Activated CD8-positive, alpha-beta memory T cell treated with anti-CD3 and anti-CD28 coated beads for 1 hour (primary cell): ENCODE results near the gene IFI6.
"Not testable (repeated sequence)": the region's sequence is repeated elsewhere in the genome, so short reads cannot be mapped to it uniquely, and the experiment has no call there.

ENCODE experiments used
- DNase-seq, 2 donors: peaks; one replicate each; pipeline ENCODE4 v3.0.0-alpha.2; 2020; ENCODE audit warnings: low read depth in 1 of 2; ENCODE audit errors: extremely low read depth in 1 of 2

IFI6 gene

DNA sequence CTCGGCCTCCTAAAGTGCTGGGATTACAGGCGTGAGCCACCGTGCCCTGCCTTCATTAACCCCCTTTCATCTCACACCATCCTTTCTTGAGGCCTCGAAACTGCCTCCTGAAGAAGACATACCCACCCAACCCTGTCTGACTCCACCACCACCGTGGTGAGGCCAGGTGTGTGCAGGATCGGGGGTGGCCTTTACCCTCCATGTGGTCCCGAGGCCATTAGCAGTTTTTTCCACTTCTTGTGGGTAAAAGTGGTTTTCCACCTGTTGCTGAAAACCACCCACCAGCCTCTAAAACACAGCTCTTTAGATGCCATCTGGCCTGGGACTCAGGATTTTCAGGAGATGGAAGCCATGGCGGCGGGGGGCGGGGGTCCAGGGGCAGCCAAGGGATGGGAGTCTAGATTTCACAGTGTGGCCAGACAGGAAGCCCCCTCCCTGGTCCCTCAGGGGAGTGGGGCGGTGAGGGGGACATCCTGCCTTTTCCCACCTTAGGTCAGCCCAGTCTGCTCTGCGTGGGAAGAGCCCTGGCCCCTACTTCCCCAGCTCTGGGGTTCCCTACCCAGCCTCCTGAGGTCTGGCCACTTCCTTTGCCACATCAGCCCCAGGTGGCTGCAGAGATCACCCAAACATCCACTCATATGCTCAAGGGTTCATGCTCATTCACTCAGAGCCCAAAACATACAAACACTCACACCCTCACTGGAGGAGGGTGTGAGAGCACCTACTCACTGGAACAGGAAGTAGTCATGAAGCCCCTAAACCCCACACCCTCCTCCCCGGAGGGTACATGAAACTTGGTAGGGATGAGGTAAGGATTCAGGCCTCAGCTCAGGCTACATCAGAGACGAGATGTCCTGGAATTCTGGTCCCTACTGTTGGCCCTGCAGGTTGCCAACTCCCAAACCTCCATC is 39.4 kb downstream of the IFI6 start:
- peak; percentile 32 to 33 for DNase-seq

DNA sequence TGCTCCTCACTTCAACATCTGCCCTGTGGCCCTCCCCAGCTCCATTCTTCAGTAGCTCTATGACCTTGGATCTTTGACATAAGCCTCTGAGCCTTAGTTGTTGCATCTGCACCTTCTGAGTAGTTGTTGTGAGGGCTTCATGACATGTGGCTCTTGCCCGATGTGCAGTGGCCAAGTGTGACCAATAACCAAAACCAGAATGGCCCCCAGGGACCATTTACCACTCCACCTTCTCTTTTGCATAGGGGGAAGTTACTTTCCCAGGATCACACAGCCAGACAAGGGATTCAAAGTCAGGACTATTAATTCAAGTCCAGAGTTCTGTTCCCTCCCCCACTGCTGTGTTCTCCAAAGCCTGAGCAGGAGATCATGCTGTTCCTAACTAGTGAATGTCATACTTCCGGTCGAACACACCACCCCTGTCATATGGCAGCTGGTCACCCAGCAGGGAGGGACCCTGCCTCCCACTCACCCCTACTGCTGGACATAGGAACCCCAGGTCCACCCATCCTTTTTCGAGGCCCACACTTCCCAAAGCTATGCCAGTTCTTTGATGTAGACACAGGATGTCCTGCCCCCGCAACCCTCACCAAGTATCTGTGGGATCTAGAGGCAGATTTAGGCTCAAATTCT is 41.0 kb downstream of the IFI6 start:
- no peak for DNase-seq

DNA sequence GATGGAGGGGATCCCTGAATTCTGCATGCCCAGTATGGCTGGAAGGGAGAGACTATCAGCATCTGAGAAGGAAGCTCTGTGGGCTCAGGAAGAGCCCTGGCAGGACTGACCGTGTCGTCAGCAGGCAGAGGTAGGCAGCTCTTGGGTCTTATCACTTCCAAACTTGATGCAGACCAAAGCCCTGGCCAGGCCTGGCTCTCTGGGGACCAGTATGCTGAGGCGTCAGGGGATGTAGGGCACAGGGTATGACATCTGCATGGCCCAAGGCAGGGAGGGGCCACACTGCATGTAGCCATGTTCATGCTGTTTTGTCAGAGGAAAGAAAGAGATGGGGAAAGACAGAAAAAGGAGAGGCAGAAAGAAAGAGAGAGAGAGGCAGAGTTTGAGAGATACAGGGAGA is 43.3 kb downstream of the IFI6 start:
- no peak for DNase-seq

DNA sequence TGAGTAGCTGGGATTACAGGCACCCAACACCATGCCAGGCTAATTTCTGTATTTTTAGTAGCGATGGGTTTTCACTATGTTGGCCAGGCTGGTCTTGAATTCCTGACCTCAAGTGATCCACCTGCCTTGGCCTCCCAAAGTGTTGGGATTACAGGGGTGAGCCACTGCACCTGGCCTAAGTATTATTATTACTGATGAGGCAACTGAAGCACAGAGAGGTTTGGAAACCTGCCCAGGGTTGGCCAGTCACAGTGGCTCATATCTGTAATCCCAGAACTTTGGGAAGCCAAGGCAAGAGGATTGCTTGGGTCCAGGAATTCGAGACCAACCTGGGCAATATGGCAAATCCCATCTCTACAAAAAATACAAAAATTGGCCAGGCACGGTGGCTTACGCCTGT is 44.3 kb downstream of the IFI6 start:
- DNase-seq = not testable (repeated sequence)

DNA sequence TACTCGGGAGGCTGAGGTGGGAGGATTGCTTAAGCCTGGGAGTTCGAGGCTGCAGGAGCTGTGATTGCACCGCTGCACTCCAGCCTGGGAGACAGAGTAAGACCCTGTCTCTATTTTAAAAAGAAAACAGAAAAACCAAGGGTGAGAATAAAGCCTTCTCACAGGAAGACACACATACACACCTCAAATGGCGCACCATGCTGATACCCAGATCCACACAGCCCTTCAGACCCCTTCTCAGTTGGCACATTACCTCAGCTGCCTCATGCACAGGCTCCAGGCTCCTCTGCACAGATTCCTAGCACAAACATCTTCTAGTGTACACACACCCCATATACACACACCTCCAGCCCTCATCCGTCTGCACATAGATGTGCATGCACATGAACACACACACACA is 44.9 kb downstream of the IFI6 start:
- no peak for DNase-seq

DNA sequence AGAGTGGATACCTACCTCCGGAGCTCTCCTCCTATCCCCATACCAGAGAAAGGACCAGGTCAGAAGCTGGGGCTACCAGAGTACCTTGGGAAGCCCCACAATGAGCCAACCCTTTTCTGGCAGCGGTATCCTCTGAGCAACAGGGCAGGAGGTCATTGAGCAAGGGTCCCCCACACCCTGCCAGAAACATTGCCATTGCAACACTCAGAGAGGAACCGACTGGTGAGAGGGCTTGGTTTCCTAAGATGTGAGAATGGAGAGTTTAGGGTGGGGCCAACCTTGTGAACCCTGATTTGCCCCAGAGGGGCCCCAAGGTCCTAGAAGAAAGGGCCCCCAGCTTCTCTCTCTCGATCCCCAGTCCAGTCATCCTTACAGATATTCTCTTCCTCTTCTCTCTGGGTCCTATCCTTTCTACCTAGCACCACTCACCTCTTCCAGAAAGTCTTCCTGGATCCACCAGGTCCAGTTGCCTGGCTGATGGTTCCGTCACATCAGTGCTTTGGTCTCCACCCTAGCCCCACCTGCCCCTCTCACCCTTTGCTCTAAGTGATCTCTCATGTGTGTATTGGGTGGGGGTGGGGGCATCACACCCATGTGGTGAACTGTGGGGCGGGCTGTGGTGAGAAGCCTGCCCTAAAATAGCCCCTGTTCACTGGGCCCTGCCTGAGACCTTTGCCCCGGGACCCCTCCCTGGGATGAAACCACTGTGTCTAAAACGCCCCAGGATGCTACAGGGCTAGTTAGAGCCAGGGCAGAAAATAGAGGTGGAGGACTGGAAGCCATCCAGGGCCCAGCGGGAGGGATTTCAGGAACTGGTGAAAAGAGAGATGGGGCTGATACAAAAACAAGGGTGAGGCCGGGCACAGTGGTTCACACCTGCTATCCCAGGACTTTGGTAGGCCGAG is 45.7 kb downstream of the IFI6 start:
- no peak for DNase-seq

DNA sequence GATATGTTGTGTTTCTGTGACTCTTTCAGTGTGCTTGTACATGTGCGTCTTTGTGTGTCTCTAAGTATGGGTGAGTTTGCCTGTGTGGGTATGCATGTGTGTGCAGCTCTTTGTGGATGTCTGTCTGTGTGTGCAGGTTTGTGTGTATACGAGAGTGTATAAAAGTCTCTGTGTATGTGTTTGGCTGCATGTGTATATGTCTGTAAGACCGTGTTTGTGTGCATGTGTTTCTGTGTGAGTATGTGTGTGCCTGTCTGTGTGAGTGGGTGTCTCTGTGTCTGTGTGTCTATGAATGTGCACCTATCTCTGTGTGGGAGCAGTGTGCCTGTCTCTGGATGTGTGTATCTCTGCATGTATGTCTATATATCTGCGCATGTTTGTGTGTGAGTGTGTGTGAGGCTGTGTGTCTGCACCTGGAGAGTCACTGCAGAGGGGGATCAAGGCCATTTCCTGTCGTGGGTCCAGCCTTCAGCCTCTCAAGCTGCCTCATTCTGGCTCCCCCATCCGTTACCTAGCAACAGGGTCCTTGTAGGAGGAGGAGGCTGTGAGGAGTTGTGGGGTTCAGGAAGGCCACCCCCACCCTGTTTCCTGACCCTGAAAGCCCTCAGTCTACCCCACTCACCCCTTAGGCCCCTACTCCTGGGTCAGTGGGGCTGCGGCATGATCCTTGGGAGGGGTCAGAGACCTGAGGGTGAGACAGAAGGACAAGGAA is 47.4 kb downstream of the IFI6 start:
- DNase-seq = no peak

DNA sequence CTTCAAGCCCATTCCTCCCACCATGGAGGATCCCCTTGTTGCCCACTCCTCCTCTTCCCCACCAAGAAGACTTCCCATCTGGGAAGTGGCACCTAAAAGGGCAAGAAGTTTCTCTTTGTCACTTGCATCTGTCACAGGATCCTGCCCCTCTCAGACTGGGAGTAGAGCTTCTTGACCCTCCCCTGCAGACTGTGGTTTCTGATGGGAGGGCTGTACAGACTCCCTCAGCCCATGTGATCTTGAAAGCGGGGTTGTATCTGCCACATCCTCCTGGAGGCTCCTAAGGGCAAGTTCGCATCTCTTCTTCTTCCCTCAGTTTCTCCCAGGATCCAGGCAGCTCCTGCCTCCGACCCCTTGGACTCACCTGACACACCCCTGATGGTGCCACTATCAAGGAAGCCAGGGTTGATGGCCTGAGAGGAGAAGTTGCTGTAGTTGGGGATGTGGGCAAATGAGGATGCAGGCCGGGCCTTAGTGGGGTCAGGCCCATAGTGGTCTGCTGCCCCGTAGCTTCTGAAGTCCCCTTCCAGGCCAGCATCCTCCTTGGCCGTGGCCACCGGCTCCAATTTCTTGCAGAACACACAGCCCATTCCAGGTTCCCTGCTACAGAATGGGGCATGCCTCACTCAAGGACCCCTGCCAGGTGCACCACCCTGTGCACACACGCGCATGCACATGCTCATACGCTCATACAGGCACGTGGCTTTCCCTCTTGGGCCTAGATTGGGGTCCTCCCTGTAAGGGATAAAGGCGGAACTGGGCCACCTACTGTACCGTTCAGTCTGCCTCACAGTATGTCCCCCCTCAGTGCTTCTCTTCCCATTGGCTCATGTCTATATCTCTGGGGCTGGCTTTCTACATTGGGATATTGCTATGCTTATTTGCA is 48.4 kb downstream of the IFI6 start:
- DNase-seq = no peak

DNA sequence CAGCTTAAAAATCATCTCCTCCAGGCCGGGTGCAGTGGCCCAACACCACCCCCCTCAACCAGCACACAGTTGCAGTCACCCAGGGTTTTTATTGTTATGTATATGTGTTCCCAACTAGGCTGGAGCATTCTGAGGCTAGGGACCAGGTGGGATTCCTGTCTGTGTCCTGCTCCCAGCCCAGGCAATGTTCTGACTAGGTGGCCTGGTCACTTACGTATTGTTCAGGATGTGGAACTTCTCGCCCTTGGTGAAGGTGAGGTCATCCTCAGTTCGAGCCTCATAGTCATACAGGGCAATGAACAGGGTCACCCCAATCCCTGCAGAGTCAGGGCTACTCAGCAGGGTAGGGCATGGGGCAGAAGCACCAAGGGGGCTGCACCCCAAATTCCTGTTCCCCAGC is 49.2 kb downstream of the IFI6 start:
- no peak for DNase-seq

DNA sequence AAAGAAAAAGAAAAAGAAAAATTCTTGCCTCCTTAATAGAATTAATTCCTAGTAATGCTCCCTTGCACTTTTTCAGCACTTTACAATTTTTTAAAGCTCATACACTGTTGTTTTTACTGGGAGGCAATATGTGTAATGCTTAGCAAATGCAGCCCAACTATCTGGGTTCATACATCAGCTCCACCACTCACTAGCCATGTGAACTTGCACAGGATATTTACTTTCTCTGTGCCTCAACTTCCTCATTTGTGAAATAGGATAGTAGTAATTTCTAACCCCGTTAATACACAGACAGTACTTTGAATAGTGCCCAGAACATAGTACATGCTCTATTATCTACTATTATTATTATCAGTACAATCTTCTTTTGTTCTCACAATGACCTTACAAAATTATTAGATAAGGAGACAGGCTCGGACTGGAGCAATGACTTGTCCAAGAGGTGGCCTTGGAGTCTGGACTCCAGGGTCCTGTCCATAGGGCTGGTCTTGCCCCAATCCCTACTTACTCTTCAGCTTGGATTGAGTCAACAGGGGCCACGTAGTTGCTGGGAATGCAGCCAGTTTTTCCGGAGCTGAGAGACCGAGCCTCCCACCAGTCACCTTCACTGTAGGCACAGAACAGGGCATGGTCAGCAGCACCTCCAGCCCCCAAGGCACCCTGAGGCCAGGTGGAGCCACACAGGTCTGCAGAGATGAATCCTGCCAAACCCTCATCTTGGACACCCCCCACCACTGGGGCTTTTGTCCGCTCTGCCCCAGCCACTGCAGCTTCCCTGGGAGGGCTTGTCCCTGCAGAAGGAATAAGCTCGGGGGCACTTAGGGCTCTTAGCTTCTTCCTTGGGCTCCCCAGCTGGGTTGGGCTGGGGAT is 50.7 kb downstream of the IFI6 start:
- DNase-seq = no peak

DNA sequence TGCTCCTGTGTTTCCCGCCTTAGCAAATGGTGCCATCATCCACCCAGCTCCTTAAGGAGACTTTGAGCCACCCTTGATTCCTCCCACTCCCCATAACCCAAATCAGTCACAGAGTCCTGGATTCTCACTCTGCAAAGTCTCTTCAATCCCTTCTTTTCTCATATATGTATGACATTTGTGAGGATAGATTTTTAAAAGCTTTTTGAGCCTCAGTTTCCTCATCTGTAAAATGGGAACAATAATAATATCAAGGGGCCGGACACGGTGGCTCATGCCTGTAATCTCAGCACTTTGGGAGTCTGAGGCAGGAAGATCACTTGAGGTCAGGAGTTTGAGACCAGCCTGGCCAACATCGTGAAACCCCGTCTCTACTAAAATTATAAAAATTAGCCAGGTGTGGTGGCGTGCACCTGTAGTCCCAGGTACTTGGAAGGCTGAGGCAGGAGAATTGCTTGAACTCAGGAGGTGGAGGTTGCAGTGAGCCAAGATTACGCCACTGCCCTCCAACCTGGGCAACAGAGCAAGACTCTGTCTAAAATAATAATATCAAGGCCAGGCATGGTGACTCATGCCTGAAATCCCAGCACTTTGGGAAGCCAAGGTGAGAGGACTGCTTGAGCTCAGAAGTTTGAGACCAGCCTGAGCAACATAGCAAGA is 52.1 kb downstream of the IFI6 start:
- DNase-seq = not testable (repeated sequence)

DNA sequence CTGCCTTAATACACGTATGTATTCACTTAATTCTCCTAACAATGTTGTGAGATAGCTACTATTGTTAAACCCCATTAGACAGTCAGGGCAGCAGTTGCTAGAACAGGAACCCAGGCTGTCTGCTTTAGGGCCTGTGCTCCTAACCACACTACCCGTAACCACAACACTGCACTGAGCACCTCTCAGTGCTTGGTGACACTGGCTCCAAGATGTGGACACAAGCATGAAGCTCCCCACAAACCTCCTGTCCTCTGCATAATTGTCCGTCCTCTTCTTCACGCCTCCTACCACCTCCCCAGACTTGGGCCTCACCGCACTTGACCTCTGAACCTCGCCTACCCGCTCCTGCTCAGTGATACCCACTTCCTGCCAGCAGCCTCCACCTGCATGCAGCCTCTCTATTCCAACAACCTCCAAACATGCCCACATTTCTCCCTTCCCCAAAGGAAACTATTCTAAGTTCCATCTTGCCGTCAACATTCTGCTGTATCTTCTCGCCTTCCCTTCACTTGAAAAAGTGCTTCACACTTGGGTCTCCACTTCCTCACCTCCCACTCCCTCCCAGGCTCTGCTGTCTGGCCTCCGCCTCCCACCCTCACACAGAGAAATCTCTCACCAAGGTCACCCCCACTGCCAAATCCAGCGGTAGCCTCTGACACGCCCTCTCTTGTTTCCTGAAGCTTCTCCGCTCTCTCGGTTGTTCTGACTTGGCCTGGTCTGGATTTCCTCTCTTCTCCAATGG is 53.5 kb downstream of the IFI6 start:
- no peak for DNase-seq

DNA sequence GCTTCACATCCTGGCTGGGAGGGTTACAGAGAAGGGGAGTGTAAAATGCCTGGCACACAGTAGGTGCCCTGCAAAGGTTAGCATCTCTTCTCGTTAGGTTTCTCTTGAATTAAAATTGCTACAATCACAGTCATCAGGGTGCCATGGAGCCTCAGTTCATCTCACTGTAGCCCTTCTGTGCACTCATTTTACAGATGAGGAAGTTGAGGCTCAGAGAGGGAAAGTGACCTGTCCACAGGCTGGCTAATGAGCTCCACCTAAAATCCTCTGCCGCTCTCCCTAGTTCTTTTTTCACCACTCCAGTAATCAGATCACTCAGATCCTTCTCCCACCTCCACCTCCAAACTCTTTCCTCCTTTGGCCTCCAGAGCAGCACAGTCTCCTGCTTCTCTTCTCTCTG is 54.6 kb downstream of the IFI6 start:
- DNase-seq = no peak

DNA sequence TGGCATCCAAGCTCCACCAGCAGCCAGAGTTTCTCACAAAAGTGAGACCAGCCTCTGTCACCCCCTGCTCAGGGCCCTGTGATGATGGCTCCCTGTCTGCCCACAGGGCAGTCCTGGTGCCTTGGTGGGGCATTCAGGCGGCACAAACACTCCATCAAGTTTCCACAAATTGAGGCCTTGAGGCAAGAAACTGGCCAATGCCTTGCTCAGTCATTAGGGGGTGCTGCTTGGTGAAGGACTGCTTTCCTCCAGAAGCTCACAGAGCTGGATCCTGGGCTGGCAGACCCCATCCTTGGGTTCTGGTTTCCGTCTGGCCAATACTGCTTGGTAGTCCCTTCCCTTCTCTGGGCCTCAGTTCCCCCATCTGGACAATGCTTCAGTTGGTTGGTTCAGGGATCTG is 55.6 kb downstream of the IFI6 start:
- DNase-seq = no peak
